Metanephros (tissue), 1 donor: ENCODE measurements around the gene TLCD3A. TPM values are rescaled to one million over a fixed set of nuclear protein-coding genes. Genes with fewer than 3 reads are reported as not detected.

Source experiments
- total RNA-seq: library from RNA; depleted of rRNA; stranded (reverse); fragments of >200 nt; gene quantifications from one replicate; pipeline ENCODE4 v1.2.3, GENCODE V29; 2014

Gene TLCD3A
- total RNA-seq, result 16.2 TPM

GRCh38 chr17:732067-732901 is at the start of gene TLCD3A:
TLCD3A (plus strand) TSS chr17:732596; CDS start chr17:732648, 52 bp downstream.

DNA sequence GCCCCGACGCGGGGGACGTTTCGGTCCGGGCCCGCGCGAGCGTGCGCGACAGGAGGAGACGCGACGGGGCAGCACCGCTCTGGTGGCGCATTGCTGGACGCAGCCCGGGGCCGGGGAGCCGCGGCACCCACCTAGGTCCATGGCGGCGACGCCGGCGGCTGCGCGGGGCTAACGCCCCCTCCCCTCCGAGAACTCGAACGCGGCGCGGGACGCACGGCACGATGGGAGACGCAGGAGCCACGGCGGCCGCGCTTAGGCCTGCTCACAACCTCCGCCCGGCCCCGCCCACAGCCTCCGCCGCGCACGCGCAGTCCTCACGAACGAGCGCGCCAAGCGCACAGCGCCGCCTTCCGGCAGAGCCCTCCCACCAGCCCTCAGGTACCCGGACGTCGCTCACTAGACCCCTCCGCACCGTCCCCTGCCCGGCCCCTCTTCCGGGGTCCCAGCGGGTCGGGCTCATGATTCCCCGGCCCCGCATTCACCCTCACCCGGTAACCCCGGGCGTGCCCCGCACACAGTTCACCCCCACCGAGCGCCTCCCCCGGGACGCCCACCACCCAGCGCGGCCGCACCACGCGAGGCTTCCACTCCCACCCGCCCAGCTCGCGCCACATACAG is 19.7 kb downstream of the TLCD3A start, which contains the start of gene GEMIN4:
Gene GEMIN4 (minus strand): TSS at position 263 of the 618 bp plus-strand sequence. CDS start 122 bp downstream, at position 141.

DNA sequence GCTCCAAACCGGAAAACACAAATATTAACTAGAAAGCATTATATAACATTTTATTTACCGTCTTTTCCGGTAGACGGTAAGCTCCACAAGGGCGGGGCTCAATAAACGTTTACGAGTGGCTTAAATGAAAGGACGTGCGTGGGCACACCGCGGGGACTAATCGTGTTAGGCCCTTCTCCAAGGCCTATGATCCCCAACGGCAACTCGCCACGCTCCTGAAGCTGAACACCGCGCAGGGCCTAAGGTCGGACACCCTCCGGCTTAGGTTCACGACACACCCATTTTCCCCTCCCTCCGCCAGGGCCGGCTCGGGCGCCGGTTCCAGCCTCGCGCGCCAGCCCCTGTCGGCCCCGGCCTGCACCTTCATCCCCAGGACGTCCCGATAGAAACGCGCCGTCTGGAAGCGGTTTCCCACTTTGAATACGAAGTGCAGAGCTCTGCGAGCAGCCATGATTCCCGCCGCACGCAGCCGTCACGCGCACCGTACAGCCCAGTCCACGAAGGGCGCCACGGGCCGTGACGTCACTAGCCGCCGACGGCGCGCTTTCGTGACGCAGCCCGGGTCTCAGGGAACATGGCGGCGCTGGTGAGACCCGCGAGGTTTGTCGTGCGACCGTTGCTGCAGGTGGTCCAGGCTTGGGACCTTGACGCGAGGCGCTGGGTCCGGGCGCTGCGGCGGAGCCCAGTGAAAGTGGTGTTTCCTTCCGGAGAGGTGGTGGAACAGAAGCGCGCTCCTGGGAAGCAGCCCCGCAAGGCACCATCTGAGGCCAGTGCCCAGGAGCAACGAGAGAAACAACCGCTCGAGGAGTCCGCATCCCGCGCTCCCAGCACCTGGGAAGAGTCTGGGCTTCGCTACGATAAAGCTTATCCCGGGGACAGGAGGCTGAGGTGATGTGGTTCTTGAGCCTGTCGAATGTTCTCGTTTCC is 49.7 kb downstream of the TLCD3A start, which contains the start of the genes GLOD4 and MRM3:
Gene GLOD4 (minus strand): TSS at position 476 of the 927 bp plus-strand sequence. CDS start 25 bp downstream, at position 451.
Gene MRM3 (plus strand): TSS at position 549 of the 927 bp plus-strand sequence. CDS start 26 bp downstream, at position 575.

Other genes with a start within 250 kb of the TLCD3A start
- gene VPS53, start 17.8 kb upstream of the TLCD3A start, total RNA-seq, result 31.7 TPM
- 20.8 TPM for gene GEMIN4, start 19.7 kb downstream of the TLCD3A start, total RNA-seq
- gene GLOD4, start 49.7 kb downstream of the TLCD3A start, total RNA-seq, result 57.9 TPM
- 39.4 TPM for gene MRM3, start 49.8 kb downstream of the TLCD3A start, total RNA-seq
- 50.2 TPM for gene NXN, start 247.2 kb downstream of the TLCD3A start, total RNA-seq